KG1 (cell line): ENCODE results near the gene TTC33.

Experiments used
- DNase-seq: peaks from one replicate; lab custom pipeline; 2025; lab: John Stamatoyannopoulos, UW

Gene TTC33

GRCh38 chr5:40483316-40483715, 272.4 kb downstream of the TTC33 start:
- DNase-seq: no peak

GRCh38 chr5:40481241-40481640, 274.5 kb downstream of the TTC33 start:
- no peak for DNase-seq

- DNase-seq: no peak
These were observed 275.4 kb downstream of the TTC33 start for GRCh38 chr5:40480392-40480791.

GRCh38 chr5:40479939-40480338, 275.8 kb downstream of the TTC33 start:
- no peak for DNase-seq

- no peak for DNase-seq
These were observed 277.0 kb downstream of the TTC33 start for GRCh38 chr5:40478766-40479165.

GRCh38 chr5:40477856-40478546, 277.8 kb downstream of the TTC33 start:
- DNase-seq: no peak

GRCh38 chr5:40475561-40475960, 280.2 kb downstream of the TTC33 start:
- no peak for DNase-seq

GRCh38 chr5:40474250-40474649, 281.5 kb downstream of the TTC33 start:
- no peak for DNase-seq

GRCh38 chr5:40465416-40465815, 290.3 kb downstream of the TTC33 start:
- no peak for DNase-seq

GRCh38 chr5:40464511-40464910, 291.2 kb downstream of the TTC33 start:
- DNase-seq: no peak
